Right lobe of liver (tissue), 6 donors: ENCODE results near the gene ZBTB12. TPM values are rescaled to one million over a fixed set of nuclear protein-coding genes. Genes with fewer than 3 reads are reported as not detected.
A peak's percentile ranks its signal among the peaks of the same experiment; 100 is the strongest.

Source experiments
- ATAC-seq, 4 donors: fragments of 200-7000 bp; cut with Tn5 transposase; one replicate each; pipeline ENCODE4 v1.9.1; 2020; ENCODE audit warnings: mild to moderate bottlenecking in 4 of 4, moderate library complexity in 4 of 4
- DNase-seq, 3 donors: peaks; one replicate each; pipeline ENCODE4 v3.0.0-alpha.2; 2020
- H3K27ac ChIP-seq, 3 donors: fragments of 200-600 bp; one replicate each; pipeline ENCODE4 v1.8.0; 2022
- H3K27me3 ChIP-seq, 2 donors: fragments of 200-600 bp; one replicate each; pipeline ENCODE4 v1.8.0; 2022
- H3K36me3 ChIP-seq, 4 donors: fragments of 200-600 bp; sonication (generic) in 1 of 4; one replicate each; pipeline versions ENCODE4 v1.5.1 to v1.8.0; 2017 to 2022; ENCODE audit warnings: control low read depth in 1 of 4
- H3K4me1 ChIP-seq, 4 donors: fragments of 200-600 bp; sonication (generic) in 1 of 4; one replicate each; pipeline versions ENCODE4 v1.5.1 to v1.8.0; 2017 to 2022; ENCODE audit warnings: control low read depth in 1 of 4
- H3K4me3 ChIP-seq, 3 donors: fragments of 200-600 bp; one replicate each; pipeline ENCODE4 v1.8.0; 2022
- H3K9me3 ChIP-seq, 4 donors: fragments of 200-600 bp; sonication (generic) in 1 of 4; one replicate each; pipeline versions ENCODE4 v1.5.1 to v1.8.0; 2017 to 2022; ENCODE audit warnings: control low read depth in 1 of 4
- CTCF ChIP-seq, 4 donors: fragments of 200-600 bp in 3 of 4; fragments of 450-650 bp in 1 of 4; IDR thresholded peaks; one replicate each; pipeline versions ENCODE4 v1.5.1 to v1.8.0; 2016 to 2022; ENCODE audit warnings: antibody characterized with exemption in 4 of 4, mild to moderate bottlenecking in 2 of 4
- POLR2A ChIP-seq: fragments of 450-650 bp; IDR thresholded peaks from one replicate; pipeline ENCODE4 v1.6.1; 2017; ENCODE audit warnings: antibody characterized with exemption, mild to moderate bottlenecking
- WGBS: methylation state at CpG from one replicate; pipeline ENCODE4 v1.1.6; 2018; ENCODE audit warnings: low coverage, low lambda C conversion rate; ENCODE audit not compliant: insufficient coverage; ENCODE audit errors: missing lambda C conversion rate; 5-methylcytosine and 5-hydroxymethylcytosine counted together
- intact Hi-C, 2 donors: fragments of 100-400 bp; cut with DNase I; formaldehyde crosslinking; loops; one replicate each; pipeline versions ENCODE4 v1.11.2 to v1.14.1; 2022
- small RNA-seq, 2 experiments: library from RNA; depleted of rRNA; stranded (forward); fragments of <200 nt; gene quantifications; one replicate each; pipeline ENCODE3, GENCODE V24; 2016
- total RNA-seq, 6 experiments: library from RNA; depleted of rRNA in 2 of 6; stranded (reverse); fragments of >200 nt in 2 of 6; fragmentation: NEBNext Ultra II Directional in 3 of 6; extraction: Animal tissue kit (Norgen Biotek cat#: 25700) in 3 of 6; gene quantifications; one replicate each; pipeline versions ENCODE4 v1.1.0 to v1.2.4, GENCODE V29; 2016 to 2023
- donor health status: DM: no; HTN: yes; CAD: no.
- donor health status: DM: no; HTN: no; CAD: no.
- donor health status: DM: no; HTN: no; CAD: no.
- donor health status: DM: no; HTN: yes; CAD: no.
- donor health status: DM: no; HTN: yes; CAD: no.

The ZBTB12 gene
- total RNA-seq, 6 experiments from 2014 or later, result 0.25 to 0.82 (median 0.51) TPM; not detected in 1

- 36% methylated on average over 2 of the region's 2 CpGs for WGBS
- Histone ChIP-seq H3K4me1 (peaks cover 0 to 10% (median 0%) of the 10 kb centered on the region in 4 donors), H3K9me3 (no peaks in the 10 kb centered on the region), H3K27ac (no peak overlapping the region), H3K4me3 (no peak overlapping the region), H3K27me3 (no peaks in the 10 kb centered on the region), H3K36me3 (no peaks in the 10 kb centered on the region)
- DNase-seq, result no peak
- TF ChIP-seq POLR2A, result no peak
- TF ChIP-seq CTCF (IDR thresholded peaks at IDR 0.05), result no peak
- ATAC-seq, result peak; percentile 22 to 74 (median 50)
- intact Hi-C loops, result no loop called here
Observed at GRCh38 chr6:31851485-31851832, 50.4 kb downstream of the ZBTB12 start.

GRCh38 chr6:31850765-31851484 is 51.0 kb downstream of the ZBTB12 start:
- Histone ChIP-seq H3K27me3 (no peaks in the 10 kb centered on the region), H3K9me3 (no peaks in the 10 kb centered on the region), H3K27ac (no peak overlapping the region), H3K4me3 (no peak overlapping the region), H3K4me1 (peaks cover 0 to 10% (median 0%) of the 10 kb centered on the region in 4 donors), H3K36me3 (no peaks in the 10 kb centered on the region)
- ATAC-seq (peak in 1 of 4 donors; percentile 45), DNase-seq (no peak)
- TF ChIP-seq POLR2A, result no peak
- TF ChIP-seq CTCF (IDR thresholded peaks at IDR 0.05), result no peak
- WGBS, result 94% methylated on average over 2 of the region's 2 CpGs
- intact Hi-C loops, result no loop called here

Small RNAs within 50 kb of the gene (small RNA-seq; reads per million reads assigned to genes)
- 0 reads per million in 2 experiments for gene AL645922.1

Other genes with a start within 250 kb of the ZBTB12 start
- gene BAG6, start 249.4 kb downstream of the ZBTB12 start, total RNA-seq, result 100 to 1,000 TPM; 114 to 196 (median 142) TPM
- gene APOM, start 246.2 kb downstream of the ZBTB12 start, total RNA-seq, result 100 to 1,000 TPM; 100 to 182 (median 116) TPM
- gene C6orf47, start 241.3 kb downstream of the ZBTB12 start, total RNA-seq, result 1 to 10 TPM; 6.6 to 8.7 (median 7.6) TPM
- gene GPANK1, start 237.1 kb downstream of the ZBTB12 start, total RNA-seq, result 10 to 100 TPM in 1 of 6 experiments, 1 to 10 TPM in 5; 6.4 to 10.0 (median 8.0) TPM
- 100 to 1,000 TPM in 2 of 6 experiments, 10 to 100 TPM in 4; 52.5 to 171 (median 64.5) TPM for gene CSNK2B, start 236.0 kb downstream of the ZBTB12 start, total RNA-seq
- gene LY6G5B, start 232.1 kb downstream of the ZBTB12 start, total RNA-seq, result 1 to 10 TPM in 5 of 6 experiments, under 1 TPM in 1; 0.98 to 5.7 (median 2.6) TPM
- 1 to 10 TPM in 3 of 6 experiments, under 1 TPM in 3; 0.68 to 1.6 (median 1.2) TPM for gene LY6G5C, start 221.0 kb downstream of the ZBTB12 start, total RNA-seq
- 10 to 100 TPM; 29.7 to 34.8 (median 31.2) TPM for gene ABHD16A, start 198.8 kb downstream of the ZBTB12 start, total RNA-seq
- not detected for gene LY6G6F, start 195.2 kb downstream of the ZBTB12 start, total RNA-seq
- gene LY6G6D, start 186.7 kb downstream of the ZBTB12 start, total RNA-seq, result not detected
- not detected for gene LY6G6C, start 180.3 kb downstream of the ZBTB12 start, total RNA-seq
- gene MPIG6B, start 178.7 kb downstream of the ZBTB12 start, total RNA-seq, result under 1 TPM in 2 of 6 experiments, not detected in 4; 0.33 to 0.56 TPM
- gene DDAH2, start 172.8 kb downstream of the ZBTB12 start, total RNA-seq, result 10 to 100 TPM; 16.3 to 27.5 (median 19.1) TPM
- 100 to 1,000 TPM in 1 of 6 experiments, 10 to 100 TPM in 5; 36.7 to 123 (median 62.0) TPM for gene CLIC1, start 165.6 kb downstream of the ZBTB12 start, total RNA-seq
- gene MSH5, start 162.1 kb downstream of the ZBTB12 start, total RNA-seq, result 1 to 10 TPM; 3.2 to 8.5 (median 4.3) TPM
- gene SAPCD1, start 139.4 kb downstream of the ZBTB12 start, total RNA-seq, result 1 to 10 TPM in 2 of 6 experiments, under 1 TPM in 3, not detected in 1; 0.62 to 1.6 (median 0.90) TPM
- gene VWA7, start 124.8 kb downstream of the ZBTB12 start, total RNA-seq, result 1 to 10 TPM; 1.2 to 5.2 (median 2.7) TPM
- 10 to 100 TPM; 31.0 to 58.1 (median 41.0) TPM for gene VARS1, start 106.3 kb downstream of the ZBTB12 start, total RNA-seq
- 10 to 100 TPM; 11.0 to 26.1 (median 11.6) TPM for gene LSM2, start 95.1 kb downstream of the ZBTB12 start, total RNA-seq
- 1 to 10 TPM in 1 of 6 experiments, under 1 TPM in 5; 0.37 to 1.2 (median 0.56) TPM for gene HSPA1L, start 86.8 kb downstream of the ZBTB12 start, total RNA-seq
- 100 to 1,000 TPM in 2 of 6 experiments, 10 to 100 TPM in 4; 73.2 to 442 (median 80.2) TPM for gene HSPA1A, start 86.5 kb downstream of the ZBTB12 start, total RNA-seq
- gene HSPA1B, start 74.3 kb downstream of the ZBTB12 start, total RNA-seq, result 100 to 1,000 TPM in 2 of 6 experiments, 10 to 100 TPM in 4; 41.5 to 144 (median 47.5) TPM
- gene NEU1, start 39.3 kb downstream of the ZBTB12 start, total RNA-seq, result 10 to 100 TPM; 20.3 to 44.8 (median 34.1) TPM
- gene SLC44A4, start 23.1 kb downstream of the ZBTB12 start, total RNA-seq, result under 1 TPM in 2 of 6 experiments, not detected in 4; 0.09 to 0.25 TPM
- gene EHMT2, start 4.4 kb downstream of the ZBTB12 start, total RNA-seq, result 10 to 100 TPM; 10.7 to 20.1 (median 13.3) TPM
- 100 to 1,000 TPM; 309 to 739 (median 533) TPM for gene C2, start 25.6 kb upstream of the ZBTB12 start, total RNA-seq
- gene CFB, start 44.0 kb upstream of the ZBTB12 start, total RNA-seq, result 1,000 to 10,000 TPM; 1,939 to 4,112 (median 3,131) TPM
- gene NELFE, start 56.9 kb upstream of the ZBTB12 start, total RNA-seq, result 10 to 100 TPM in 5 of 6 experiments, 1 to 10 TPM in 1; 9.3 to 33.8 (median 18.3) TPM
- gene SKIC2, start 57.1 kb upstream of the ZBTB12 start, total RNA-seq, result 10 to 100 TPM; 26.3 to 73.1 (median 47.1) TPM
- 10 to 100 TPM in 5 of 6 experiments, 1 to 10 TPM in 1; 9.8 to 14.6 (median 12.1) TPM for gene DXO, start 70.1 kb upstream of the ZBTB12 start, total RNA-seq
- 1,000 to 10,000 TPM; 1,495 to 2,818 (median 2,205) TPM for gene C4A, start 80.0 kb upstream of the ZBTB12 start, total RNA-seq
- gene C4B, start 112.7 kb upstream of the ZBTB12 start, total RNA-seq, result 1,000 to 10,000 TPM; 1,420 to 2,805 (median 2,265) TPM
- gene CYP21A2, start 136.3 kb upstream of the ZBTB12 start, total RNA-seq, result 10 to 100 TPM in 3 of 6 experiments, 1 to 10 TPM in 3; 5.7 to 60.7 (median 14.0) TPM
- gene TNXB, start 207.3 kb upstream of the ZBTB12 start, total RNA-seq, result 10 to 100 TPM in 3 of 6 experiments, 1 to 10 TPM in 3; 7.2 to 28.3 (median 10.3) TPM
- gene ATF6B, start 226.2 kb upstream of the ZBTB12 start, total RNA-seq, result 10 to 100 TPM; 15.2 to 35.5 (median 33.2) TPM
- gene FKBPL, start 228.2 kb upstream of the ZBTB12 start, total RNA-seq, result 1 to 10 TPM; 1.5 to 2.7 (median 2.2) TPM
- under 1 TPM in 4 of 6 experiments, not detected in 2; 0.13 to 0.29 (median 0.24) TPM for gene PRRT1, start 249.9 kb upstream of the ZBTB12 start, total RNA-seq